HPDE6-E6E7 (cell line): ENCODE data around the gene CLEC18B.
"Not testable (repeated sequence)": the region's sequence is repeated elsewhere in the genome, so short reads cannot be mapped to it uniquely, and the experiment has no call there.

Experiments
- DNase-seq: peaks from one replicate; pipeline ENCODE4 v3.0.0; 2011; ENCODE audit warnings: missing footprints; ENCODE audit errors: extremely low spot score

CLEC18B gene

DNA sequence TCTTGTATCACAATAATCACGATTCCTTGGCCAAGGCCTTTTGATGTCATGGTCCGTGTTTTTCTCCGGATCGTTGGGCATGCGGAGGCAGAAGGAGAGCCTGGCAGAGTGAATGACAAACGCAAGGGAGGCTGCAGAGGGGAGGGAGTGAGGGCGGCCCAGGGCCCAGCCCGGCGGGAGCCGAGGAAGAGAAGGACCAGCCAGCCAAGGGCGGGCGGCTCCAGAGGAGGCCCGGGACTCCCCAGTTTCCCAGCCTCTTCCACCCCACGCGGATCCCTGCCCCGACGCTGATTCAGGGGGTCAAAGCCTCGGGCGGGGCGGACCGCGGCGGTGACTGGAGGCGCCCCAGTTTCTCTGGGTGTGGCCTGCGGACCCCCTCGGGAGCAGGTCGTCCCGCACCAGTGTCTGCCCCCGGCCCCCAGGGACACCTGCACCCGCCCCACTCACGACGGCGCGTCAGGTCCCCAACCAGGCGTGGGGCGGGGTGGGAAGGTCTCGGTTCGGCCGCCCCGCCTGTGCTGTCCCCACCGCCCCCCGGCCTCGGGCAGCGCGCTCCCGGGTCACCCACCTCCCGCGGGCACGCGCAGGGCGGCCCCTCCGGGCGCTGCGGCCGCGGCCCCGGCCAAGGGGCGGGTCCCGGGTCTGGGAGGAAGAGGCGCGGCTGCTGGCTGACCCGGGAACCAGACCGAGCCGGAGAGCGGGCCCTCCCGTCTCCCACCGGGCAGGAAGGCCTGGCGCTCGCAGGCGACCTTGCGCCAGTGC is 14.5 kb downstream of the CLEC18B start:
- not testable (repeated sequence) for DNase-seq

DNA sequence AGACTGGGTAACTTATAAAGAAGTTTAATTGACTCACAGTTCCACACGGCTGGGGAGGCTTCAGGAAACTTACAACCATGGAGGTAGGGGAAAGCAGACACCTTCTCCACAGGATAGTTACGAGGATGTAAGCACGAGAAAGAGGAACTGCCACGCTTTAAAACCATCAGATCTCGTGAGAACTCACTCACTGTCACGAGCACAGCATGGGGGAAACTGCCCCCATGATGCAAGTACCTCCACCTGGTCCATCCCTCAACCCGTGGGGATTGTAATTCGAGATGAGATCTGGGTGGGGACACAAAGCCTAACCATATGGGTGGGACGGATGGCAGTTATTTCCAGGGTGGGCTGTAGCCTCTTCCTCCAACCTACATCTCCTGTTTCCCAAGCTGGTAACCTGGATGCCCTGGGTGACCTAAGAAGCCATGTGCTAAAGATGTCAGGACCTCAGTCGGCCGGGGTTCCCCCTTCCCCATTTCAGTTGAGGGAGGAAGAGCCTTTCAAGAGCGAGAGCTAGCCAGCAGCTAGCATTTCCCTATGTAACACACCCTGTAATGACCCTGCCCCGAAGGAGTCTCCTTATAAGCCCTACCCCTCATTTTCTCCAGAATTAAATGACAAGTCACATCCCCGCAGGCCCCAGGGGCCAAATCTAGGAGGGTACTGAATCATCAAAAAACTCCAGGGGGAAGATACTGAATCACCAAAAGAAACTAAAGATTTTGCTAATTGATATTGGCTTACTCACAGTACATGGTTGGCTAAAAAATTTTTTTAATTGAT is 16.9 kb downstream of the CLEC18B start:
- not testable (repeated sequence) for DNase-seq

DNA sequence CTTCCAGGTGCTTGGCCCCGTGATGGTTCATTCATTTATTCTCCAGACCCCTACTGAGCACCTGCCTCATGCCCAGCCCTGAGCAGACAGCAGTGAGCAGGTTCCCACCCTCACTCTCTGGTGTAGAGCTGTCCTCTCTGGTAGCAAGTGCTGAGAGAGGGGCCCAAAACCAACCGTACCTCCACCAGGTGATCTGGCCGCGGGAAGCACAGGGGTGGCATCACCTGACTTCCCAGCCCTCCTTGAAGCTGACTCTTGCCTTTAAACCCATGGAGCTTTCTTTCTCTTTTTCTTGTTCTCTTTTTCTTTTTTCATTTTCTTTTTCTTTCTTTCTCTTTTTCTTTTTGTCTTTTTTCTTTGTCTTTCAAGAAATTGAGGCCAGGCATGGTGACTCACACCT is 21.0 kb downstream of the CLEC18B start:
- not testable (repeated sequence) for DNase-seq

DNA sequence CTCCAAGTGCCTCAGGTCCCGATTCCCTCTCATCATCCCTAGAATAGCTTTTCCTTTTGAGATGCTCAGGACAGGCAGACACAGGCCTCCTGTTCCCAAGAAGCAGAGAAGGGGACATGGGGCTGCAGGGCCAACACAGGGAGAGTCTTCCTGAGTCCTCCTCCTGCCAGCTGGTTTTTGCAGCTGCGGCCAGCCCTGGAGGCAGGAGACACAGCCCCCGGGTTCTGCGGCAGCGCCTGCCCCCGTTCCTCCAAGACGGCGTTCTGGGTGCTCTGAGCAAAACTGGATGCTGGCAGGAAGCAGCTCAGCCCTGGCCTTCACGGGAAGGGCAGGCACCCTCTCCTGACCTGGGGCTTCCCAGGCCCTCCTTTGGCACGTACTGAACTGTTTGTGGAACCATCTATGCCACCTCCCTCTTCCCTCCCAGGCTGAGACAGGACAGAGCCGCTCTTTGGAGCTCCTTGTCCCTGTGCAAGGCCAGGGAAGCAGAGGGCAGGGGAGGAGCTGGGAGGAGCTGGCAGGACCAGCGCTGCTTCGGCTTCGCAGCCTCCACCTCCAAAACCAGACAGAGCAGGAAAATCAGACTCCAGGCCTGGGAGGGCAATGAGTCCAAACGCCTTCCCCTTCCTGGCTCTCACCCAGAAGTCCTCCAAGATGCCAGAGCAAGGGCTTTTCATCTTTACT is 22.9 kb downstream of the CLEC18B start:
- DNase-seq, result not testable (repeated sequence)

DNA sequence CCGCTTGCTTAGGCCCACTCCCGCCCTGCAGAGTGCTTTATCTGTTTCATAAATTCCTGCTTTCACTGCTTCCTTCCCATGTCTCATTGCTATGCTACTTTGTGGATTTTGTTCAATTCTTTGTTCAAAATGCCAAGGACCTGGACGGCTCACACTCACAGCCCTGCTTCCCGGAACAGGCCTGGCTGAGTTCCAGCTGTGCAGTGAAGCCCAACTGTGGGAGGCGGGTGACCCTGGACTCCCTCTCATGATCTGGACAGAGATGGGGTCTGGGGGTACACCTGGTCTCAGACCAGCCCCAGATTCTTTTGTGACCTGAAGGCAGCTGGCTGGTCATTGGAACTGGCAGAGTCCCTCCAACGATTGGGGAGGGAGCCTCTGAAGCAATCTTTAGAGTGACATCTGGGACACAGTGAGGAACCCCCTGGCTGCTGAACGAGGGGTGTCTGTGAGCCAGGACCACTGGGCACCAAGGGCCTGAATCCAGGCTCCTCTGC is 24.7 kb downstream of the CLEC18B start:
- not testable (repeated sequence) for DNase-seq

DNA sequence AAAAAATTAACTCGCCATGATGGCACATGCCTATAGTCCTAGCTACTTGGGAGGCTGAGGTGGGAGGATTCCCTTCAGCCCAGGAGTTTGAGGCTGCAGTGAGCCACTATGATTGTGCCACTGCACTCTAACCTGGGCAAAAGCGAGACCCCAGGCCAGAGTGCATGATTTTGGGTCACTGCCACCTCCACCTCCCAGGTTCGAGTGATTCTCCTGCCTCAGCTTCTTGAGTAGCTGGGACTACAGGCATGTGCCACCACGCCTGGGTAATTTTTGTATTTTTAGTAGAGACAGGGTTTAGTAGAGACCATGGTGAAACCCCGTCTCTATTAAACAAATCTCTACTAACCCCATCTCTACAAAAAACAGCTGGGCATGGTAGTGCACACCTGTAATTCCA is 26.7 kb downstream of the CLEC18B start:
- not testable (repeated sequence) for DNase-seq

DNA sequence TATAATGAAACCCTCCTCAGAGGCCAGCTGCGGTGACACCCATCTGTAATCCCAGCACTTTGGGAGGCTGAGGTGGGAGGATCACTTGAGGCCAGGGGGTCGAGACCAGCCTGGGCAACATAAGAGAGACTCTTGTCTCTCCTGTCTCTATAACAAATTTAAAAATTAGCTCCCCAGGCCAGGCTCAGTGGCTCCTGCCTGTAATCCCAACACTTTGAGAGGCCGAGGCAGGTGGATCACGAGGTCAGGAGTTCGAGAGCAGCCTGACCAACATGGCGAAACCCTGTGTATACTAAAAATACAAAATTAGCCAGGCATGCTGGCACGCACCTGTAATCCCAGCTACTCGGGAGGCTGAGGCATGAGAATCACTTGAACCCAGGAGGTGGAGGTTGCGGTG is 27.1 kb downstream of the CLEC18B start:
- DNase-seq, result not testable (repeated sequence)

DNA sequence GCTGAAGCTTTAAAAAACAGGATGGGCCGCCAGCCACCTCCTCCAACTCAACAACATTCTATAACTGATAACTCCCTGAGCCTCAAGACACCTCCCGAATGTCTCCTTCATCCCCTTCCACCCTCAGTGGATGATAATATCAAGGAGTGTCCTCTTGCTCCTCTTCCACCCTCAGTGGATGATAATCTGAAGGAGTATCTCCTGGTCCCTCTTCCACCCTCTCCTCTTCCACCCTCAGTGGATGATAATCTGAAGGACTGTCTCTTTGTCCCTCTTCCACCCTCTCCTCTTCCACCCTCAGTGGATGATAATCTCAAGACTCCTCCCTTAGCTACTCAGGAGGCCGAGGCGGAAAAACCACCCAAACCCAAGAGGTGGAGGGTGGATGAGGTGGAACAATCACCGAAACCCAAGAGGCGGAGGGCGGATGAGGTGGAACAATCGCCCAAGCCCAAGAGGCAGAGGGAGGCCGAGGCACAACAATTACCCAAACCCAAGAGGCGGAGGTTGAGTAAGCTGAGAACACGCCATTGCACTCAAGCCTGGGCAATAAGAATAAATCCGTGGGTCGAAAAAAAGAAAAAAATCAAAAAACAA is 29.7 kb downstream of the CLEC18B start:
- not testable (repeated sequence) for DNase-seq

DNA sequence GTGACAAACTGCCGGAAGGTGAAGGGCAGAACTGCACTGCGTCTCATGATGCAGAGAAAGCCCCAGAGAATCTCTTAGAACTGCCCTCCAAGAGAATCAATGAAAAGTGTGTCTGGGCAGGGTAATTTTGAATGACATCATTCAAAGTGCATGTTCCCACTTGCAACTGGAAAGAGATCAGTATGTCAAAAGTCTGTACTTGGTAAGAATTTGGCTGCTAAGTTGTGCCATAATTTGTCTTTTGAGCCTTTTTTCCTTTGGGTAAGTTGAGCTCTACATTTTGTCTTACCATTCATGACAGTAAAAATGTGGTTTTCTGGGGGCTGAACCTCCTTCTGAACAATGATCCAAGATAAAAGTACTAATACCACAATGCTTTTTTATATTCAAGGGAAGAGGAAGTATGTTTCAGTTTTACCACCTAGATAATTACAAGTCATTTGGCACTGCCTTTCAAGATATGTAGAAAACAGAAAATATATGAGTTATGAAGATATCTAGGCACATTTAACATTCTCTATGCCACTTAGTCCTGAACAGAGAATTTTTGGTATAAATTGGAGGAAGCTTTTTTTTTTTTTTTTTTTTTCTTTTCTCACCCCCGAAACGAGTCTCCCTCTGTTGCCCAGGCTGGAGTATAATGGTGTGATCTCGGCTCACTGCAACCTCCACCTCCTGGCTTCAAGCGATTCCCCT is 38.8 kb downstream of the CLEC18B start:
- DNase-seq, result not testable (repeated sequence)

DNA sequence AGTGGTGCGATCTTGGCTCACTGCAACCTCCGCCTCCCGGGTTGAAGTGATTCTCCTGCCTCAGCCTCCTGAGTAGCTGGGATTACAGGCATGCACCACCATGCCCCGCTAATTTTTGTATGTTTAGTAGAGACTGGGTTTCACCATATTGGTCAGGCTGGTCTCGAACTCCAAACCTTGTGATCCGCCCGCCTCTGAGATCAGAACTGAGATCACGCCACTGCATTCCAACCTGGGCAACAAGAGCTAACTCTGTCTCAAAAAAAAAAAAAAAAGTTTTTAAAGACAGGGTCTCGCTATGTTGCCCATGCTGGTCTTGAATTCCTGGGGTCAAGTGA is 47.5 kb downstream of the CLEC18B start:
- DNase-seq, result not testable (repeated sequence)

DNA sequence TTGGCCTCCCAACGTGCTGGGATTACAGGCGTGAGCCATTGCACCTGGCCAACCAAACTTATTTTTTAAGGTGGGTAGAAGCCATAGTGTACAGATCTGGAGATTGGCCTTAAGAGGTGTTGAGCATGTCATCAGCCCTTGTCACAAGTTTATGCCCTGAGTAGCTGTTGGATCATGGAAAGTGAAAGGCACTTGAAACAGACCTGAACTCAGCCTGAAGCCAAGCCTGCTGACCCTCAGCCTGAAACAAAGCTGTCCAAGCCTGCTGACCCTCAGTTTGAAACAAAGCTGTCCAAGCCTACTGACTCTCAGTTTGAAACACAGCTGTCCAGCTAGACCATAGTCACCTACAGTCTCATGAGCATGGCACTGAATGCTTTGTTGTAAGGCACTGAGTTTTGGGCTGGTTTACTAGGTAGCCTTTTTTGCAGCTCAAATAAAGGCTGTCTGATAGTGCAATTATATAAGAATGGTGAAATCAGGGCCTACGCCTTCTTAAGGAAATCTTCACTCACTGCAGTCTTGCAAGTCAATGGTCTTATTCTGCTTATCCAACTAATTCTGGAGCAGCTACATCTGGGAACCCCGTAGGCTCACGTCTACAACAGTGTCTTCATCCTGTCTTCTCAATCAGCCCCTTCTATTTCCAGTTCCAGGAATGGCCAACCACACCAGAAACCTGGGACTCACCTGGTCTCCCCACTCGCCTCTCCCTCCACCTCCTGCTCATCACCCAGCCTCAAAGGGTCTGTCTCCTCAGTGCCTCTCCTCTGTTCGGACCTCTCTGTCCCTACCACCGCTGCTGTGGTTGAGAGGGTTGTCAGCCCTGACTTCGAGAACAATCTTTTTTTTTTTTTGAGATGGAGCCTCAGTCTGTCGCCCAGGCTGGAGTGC is 48.1 kb downstream of the CLEC18B start:
- DNase-seq, result no peak

DNA sequence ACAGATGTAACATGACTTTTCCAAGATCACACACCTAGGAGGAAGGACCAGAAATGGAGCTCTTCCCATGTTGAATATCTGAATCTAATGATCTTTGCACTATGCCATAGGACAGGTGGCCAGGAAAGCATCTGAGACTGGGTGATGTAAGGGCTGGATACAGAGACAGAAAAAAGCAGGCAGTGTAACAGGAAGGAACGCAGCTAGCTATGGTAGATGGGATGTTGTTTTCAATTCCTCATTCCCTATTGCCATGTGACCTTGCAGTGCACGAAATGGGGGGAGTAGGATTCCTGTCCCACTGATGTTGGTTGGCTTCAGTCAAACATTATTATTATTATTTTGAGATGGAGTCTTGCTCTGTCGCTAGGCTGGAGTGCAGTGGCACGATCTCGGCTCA is 48.9 kb downstream of the CLEC18B start:
- no peak for DNase-seq

DNA sequence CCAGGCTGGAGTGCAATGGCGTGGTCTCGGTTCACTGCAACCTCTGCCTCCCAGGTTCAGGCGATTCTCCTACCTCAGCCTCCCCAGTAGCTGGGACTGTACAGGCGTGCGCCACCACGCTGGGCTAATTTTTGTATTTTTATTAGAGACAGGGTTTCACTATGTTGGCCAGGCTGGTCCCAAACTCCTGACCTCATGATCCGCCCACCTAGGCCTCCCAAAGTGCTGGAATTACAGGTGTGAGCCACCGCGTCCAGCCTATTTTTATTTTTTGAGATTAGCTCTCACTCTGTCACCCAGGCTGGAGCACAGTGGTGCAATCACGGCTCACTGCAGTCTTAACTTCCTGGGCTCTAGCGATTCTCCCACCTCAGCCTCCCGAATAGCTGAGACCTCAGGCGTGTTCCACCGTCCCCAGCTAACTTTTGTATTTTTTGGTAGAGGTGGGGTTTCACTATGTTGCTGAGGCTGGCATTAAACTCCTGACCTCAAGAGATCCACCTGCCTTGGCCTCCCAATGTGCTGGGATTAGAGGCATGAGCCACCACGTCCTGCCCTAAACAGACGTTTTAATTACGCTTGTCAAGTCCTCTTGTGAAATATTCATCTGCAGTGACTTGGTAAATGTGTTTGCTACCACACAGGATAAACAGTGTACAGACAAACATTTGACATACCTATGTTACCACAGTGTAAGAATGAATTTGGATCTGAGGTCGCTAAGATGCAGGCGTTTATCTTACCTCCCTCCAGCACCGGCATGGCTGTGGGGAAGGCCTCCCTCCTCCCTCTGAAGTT is 50.7 kb downstream of the CLEC18B start:
- DNase-seq, result not testable (repeated sequence)

DNA sequence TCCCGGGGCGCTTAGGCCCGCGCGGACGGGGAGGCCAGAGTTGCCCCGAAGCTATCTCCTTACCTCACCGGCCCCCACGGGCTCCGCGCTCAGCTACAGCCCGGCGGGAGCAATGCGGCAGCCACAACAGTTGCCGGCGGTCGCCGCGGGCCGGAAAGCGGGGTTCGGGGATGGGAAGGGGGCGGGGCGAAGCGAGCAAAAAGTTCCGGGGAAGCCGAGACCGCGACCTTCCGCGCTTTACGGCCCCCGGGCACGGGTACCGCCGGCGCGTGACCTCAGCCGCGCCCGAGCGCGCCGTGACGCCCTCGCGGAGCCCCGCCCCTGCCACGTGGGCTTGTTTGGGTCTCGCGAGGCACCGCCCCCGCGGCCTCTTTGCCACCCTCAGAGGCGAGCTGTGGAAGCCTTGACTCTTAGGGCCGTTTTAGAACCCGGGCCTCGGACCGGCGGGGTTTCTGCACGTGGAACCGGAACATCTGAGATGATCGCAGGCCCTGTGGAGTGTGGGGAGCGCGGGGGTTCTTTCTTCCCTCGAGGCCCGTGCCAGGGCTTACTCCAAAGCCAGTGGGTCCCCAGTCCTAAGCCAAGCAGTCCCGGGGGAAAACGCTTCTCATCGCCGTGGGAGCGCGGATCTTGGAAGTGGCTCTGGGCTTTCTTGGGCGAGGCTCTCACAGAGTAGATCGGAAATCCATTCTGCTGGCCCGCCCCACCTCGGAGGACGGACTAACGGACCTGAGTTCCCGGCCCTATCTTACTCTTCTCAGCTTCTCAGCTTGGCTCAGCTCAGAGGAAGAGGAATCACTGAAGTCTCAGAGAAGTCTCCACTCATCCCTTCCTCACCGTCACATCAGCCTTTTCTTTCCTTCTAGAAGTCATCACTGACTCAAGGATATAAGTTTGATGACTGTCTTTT is 53.0 kb downstream of the CLEC18B start:
- DNase-seq, result peak; percentile 86

DNA sequence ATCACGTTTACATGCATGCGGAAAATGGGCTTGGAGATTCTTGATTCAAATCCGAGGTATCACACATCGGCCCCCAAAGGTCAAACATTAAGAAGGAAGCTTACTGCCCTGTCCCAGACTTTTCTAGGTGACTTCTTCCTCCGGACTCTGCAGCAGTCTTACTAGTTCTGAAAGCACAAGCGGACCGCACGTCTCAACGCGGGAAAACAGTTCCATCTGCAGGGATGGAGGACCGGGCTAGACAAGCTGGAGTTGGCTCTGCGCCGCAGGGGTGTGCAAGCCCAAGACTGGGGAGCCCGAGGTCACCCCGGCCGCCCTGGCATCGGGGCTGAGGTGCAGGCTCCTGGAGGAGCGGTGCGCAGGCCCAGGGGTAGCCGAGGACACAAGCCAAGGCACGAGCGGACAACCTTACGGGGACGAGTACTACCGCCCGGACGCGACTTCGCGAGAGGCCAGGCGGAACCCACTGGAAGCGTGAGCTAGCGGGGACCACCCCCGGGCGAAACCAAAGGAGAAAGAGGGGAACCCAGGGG is 53.7 kb downstream of the CLEC18B start:
- not testable (repeated sequence) for DNase-seq

DNA sequence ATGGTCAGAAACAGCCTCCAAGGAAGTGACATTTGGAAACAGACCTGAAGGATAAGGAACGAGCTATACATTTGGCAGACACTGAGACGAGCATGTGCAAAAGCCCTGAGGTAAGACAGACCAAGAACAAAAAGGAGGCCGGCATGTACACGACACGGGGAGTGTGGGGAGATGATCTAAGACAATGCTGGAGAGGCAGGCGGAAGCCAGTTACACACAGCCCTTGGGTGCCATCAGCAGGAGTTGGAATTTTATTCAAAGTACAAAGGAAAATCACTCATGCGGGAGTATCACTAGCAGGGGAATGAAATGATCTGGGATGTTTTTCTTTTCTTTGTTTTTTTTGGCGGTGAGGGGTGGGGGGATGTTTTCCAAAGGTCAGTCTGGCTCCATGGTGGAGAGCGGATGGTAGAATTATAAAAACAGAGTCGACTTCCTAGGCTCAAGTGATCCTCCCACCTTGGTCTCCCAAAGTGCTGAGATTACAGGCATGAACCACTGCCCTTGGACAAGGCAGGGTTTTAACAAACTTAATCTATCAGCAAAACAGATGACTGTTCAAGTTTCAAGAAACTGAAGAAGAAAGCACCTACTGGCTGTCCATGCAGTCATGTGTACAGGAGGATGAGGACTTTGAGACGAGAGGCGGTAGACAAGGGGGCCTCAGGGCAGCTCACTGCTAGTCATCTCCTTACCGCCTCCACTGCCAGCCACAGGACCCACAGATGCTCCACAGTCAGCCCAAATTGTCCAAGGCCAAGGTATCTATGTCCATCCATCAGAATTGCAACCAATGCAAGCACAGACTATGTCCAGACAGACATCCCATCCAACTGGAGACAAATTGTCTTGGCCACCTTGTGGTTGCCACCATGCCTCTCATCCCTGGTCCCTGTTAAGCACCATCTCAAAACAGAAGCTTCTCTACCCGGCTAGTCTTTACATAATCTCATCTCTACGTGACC is 59.4 kb downstream of the CLEC18B start:
- not testable (repeated sequence) for DNase-seq
